Activated CD4-positive, alpha-beta T cell treated with anti-CD3 and anti-CD28 coated beads, Interleukin-2, amount 10 ng/mL, durations not matched to agents 24 days and 14 days (primary cell): Measurements from ENCODE around the gene MVP. TPM values are rescaled to one million over a fixed set of nuclear protein-coding genes. Genes with fewer than 3 reads are reported as not detected.
A peak's percentile ranks its signal among the peaks of the same experiment; 100 is the strongest.
"Not testable (repeated sequence)": the region's sequence is repeated elsewhere in the genome, so short reads cannot be mapped to it uniquely, and the experiment has no call there.

Source experiments
- DNase-seq: peaks from one replicate; pipeline ENCODE4 v3.0.0; 2022
- H3K27ac Mint-ChIP-seq: one replicate; pipeline ENCODE4 v1.8.0; 2022; ENCODE audit warnings: mild to moderate bottlenecking, mixed read lengths
- H3K27me3 Mint-ChIP-seq: one replicate; pipeline ENCODE4 v1.8.0; 2022; ENCODE audit warnings: mixed read lengths
- H3K36me3 Mint-ChIP-seq: one replicate; pipeline ENCODE4 v1.8.0; 2022; ENCODE audit warnings: low read depth, mild to moderate bottlenecking, mixed read lengths
- H3K4me1 Mint-ChIP-seq: one replicate; pipeline ENCODE4 v1.8.0; 2021; ENCODE audit warnings: mixed read lengths
- H3K4me3 Mint-ChIP-seq: one replicate; pipeline ENCODE4 v1.8.0; 2022; ENCODE audit warnings: mild to moderate bottlenecking, moderate library complexity, mixed read lengths
- H3K9me3 Mint-ChIP-seq: one replicate; pipeline ENCODE4 v1.8.0; 2021; ENCODE audit warnings: mixed read lengths
- intact Hi-C: fragments of 100-400 bp; cut with micrococcal nuclease; formaldehyde crosslinking; loops from one replicate; pipeline ENCODE4 v1.15.1; 2023
- total RNA-seq: library from RNA; stranded (reverse); gene quantifications from 2 replicates; pipeline ENCODE4 v1.2.3, GENCODE V29; 2022

The MVP gene
- total RNA-seq, 1 donor from 2014 or later, result 122 TPM

GRCh38 chr16:29831490-29831889 is 11.2 kb downstream of the MVP start:
- Mint-ChIP-seq H3K9me3 (no peaks in the 10 kb centered on the region), H3K27me3 (no peaks in the 10 kb centered on the region), H3K4me1 (peaks cover 21% of the 10 kb centered on the region), H3K27ac (no peak overlapping the region), H3K4me3 (no peak overlapping the region), H3K36me3 (peaks cover 49% of the 10 kb centered on the region)
- no peak for DNase-seq
- intact Hi-C loops, result no loop called here

GRCh38 chr16:29833219-29833618 is 13.0 kb downstream of the MVP start:
- H3K4me1 Mint-ChIP-seq, DNase-seq, H3K27ac Mint-ChIP-seq, intact Hi-C loops, H3K4me3 Mint-ChIP-seq, H3K27me3 Mint-ChIP-seq, H3K9me3 Mint-ChIP-seq: not testable (repeated sequence)
- H3K36me3 Mint-ChIP-seq, result peaks cover 55% of the 10 kb centered on the region

- DNase-seq, result no peak
Observed at GRCh38 chr16:29834079-29834478, 13.8 kb downstream of the MVP start.

GRCh38 chr16:29835926-29836325 is 15.7 kb downstream of the MVP start:
- H3K9me3 Mint-ChIP-seq, result no peaks in the 10 kb centered on the region
- H3K36me3 Mint-ChIP-seq, result peaks cover 64% of the 10 kb centered on the region
- DNase-seq, result no peak
- H3K27ac Mint-ChIP-seq, result peak overlapping the region; percentile 63
- intact Hi-C loops, result no loop called here
- no peaks in the 10 kb centered on the region for H3K27me3 Mint-ChIP-seq
- peaks cover 6% of the 10 kb centered on the region for H3K4me1 Mint-ChIP-seq
- no peak overlapping the region for H3K4me3 Mint-ChIP-seq

More at GRCh38 chr16:29834079-29834478, 13.8 kb downstream of the MVP start:
- Mint-ChIP-seq H3K27ac (peak overlapping the region; percentile 9), H3K9me3 (no peaks in the 10 kb centered on the region), H3K27me3 (no peaks in the 10 kb centered on the region), H3K36me3 (peaks cover 59% of the 10 kb centered on the region), H3K4me3 (no peak overlapping the region), H3K4me1 (peaks cover 9% of the 10 kb centered on the region)
- intact Hi-C loops, result no loop called here

- no peak overlapping the region for H3K4me3 Mint-ChIP-seq
- H3K27me3 Mint-ChIP-seq, result no peaks in the 10 kb centered on the region
- no peak overlapping the region for H3K27ac Mint-ChIP-seq
- H3K4me1 Mint-ChIP-seq, result peaks cover 6% of the 10 kb centered on the region
- H3K9me3 Mint-ChIP-seq, result no peaks in the 10 kb centered on the region
- intact Hi-C loops, result no loop called here
- peaks cover 66% of the 10 kb centered on the region for H3K36me3 Mint-ChIP-seq
- DNase-seq, result no peak
Observed at GRCh38 chr16:29836623-29837022, 16.4 kb downstream of the MVP start.

GRCh38 chr16:29837841-29838240 is 17.6 kb downstream of the MVP start:
- no peaks in the 10 kb centered on the region for H3K27me3 Mint-ChIP-seq
- intact Hi-C loops, result no loop called here
- no peak overlapping the region for H3K27ac Mint-ChIP-seq
- H3K4me1 Mint-ChIP-seq, result peaks cover 3% of the 10 kb centered on the region
- no peak overlapping the region for H3K4me3 Mint-ChIP-seq
- no peak for DNase-seq
- no peaks in the 10 kb centered on the region for H3K9me3 Mint-ChIP-seq
- H3K36me3 Mint-ChIP-seq, result peaks cover 62% of the 10 kb centered on the region

GRCh38 chr16:29839822-29840221 is 19.6 kb downstream of the MVP start:
- no peaks in the 10 kb centered on the region for H3K9me3 Mint-ChIP-seq
- peaks cover 55% of the 10 kb centered on the region for H3K36me3 Mint-ChIP-seq
- no peak overlapping the region for H3K4me3 Mint-ChIP-seq
- DNase-seq, result no peak
- H3K27ac Mint-ChIP-seq, result peak overlapping the region; percentile 18
- intact Hi-C loops, result no loop called here
- H3K27me3 Mint-ChIP-seq, result no peaks in the 10 kb centered on the region
- H3K4me1 Mint-ChIP-seq, result no peaks in the 10 kb centered on the region

- DNase-seq, result no peak
- Mint-ChIP-seq H3K4me1 (no peaks in the 10 kb centered on the region), H3K27ac (peak overlapping the region; percentile 18), H3K36me3 (peaks cover 52% of the 10 kb centered on the region), H3K9me3 (no peaks in the 10 kb centered on the region), H3K4me3 (no peak overlapping the region), H3K27me3 (no peaks in the 10 kb centered on the region)
- intact Hi-C loops, result no loop called here
Observed at GRCh38 chr16:29840240-29840639, 20.0 kb downstream of the MVP start.

- H3K36me3 Mint-ChIP-seq, result peaks cover 51% of the 10 kb centered on the region
- H3K27ac Mint-ChIP-seq, result no peak overlapping the region
Observed at GRCh38 chr16:29841631-29842030, 21.4 kb downstream of the MVP start.

GRCh38 chr16:29842732-29843346 is 22.6 kb downstream of the MVP start:
- no peaks in the 10 kb centered on the region for H3K27me3 Mint-ChIP-seq
- H3K36me3 Mint-ChIP-seq, result peaks cover 50% of the 10 kb centered on the region
- H3K4me3 Mint-ChIP-seq, result no peak overlapping the region
- DNase-seq, result no peak
- H3K9me3 Mint-ChIP-seq, result no peaks in the 10 kb centered on the region
- H3K27ac Mint-ChIP-seq, result peak overlapping the region; percentile 9
- H3K4me1 Mint-ChIP-seq, result no peaks in the 10 kb centered on the region
- intact Hi-C loops, result no loop called here

More at GRCh38 chr16:29841631-29842030, 21.4 kb downstream of the MVP start:
- Mint-ChIP-seq H3K4me3 (no peak overlapping the region), H3K27me3 (no peaks in the 10 kb centered on the region), H3K9me3 (no peaks in the 10 kb centered on the region), H3K4me1 (no peaks in the 10 kb centered on the region)
- intact Hi-C loops, result no loop called here
- no peak for DNase-seq

- H3K4me3 Mint-ChIP-seq, result no peak overlapping the region
- no peaks in the 10 kb centered on the region for H3K27me3 Mint-ChIP-seq
- peaks cover 2% of the 10 kb centered on the region for H3K4me1 Mint-ChIP-seq
- peaks cover 53% of the 10 kb centered on the region for H3K36me3 Mint-ChIP-seq
- H3K9me3 Mint-ChIP-seq, result no peaks in the 10 kb centered on the region
- no peak overlapping the region for H3K27ac Mint-ChIP-seq
- intact Hi-C loops, result no loop called here
- DNase-seq, result no peak
Observed at GRCh38 chr16:29843931-29844330, 23.7 kb downstream of the MVP start.

- intact Hi-C loops, result no loop called here
- Mint-ChIP-seq H3K27ac (no peak overlapping the region), H3K36me3 (peaks cover 45% of the 10 kb centered on the region), H3K9me3 (no peaks in the 10 kb centered on the region), H3K27me3 (no peaks in the 10 kb centered on the region), H3K4me3 (no peak overlapping the region), H3K4me1 (peaks cover 2% of the 10 kb centered on the region)
- DNase-seq, result no peak
Observed at GRCh38 chr16:29844575-29845331, 24.5 kb downstream of the MVP start.

- intact Hi-C loops, result no loop called here
- Mint-ChIP-seq H3K4me1 (peaks cover 2% of the 10 kb centered on the region), H3K4me3 (no peak overlapping the region), H3K27ac (no peak overlapping the region), H3K27me3 (no peaks in the 10 kb centered on the region), H3K36me3 (peaks cover 45% of the 10 kb centered on the region), H3K9me3 (no peaks in the 10 kb centered on the region)
- no peak for DNase-seq
Observed at GRCh38 chr16:29845656-29846055, 25.4 kb downstream of the MVP start.

- Mint-ChIP-seq H3K9me3 (no peaks in the 10 kb centered on the region), H3K4me3 (no peak overlapping the region), H3K27me3 (no peaks in the 10 kb centered on the region), H3K36me3 (peaks cover 39% of the 10 kb centered on the region), H3K4me1 (peaks cover 2% of the 10 kb centered on the region), H3K27ac (no peak overlapping the region)
- peak; percentile 95 for DNase-seq
- intact Hi-C loops, result loop anchor here (1.0 to 2.0 kb wide), 4 partner anchors 31 to 156 kb away; partner anchors contain the start of gene MAZ
Observed at GRCh38 chr16:29848420-29849297, 28.4 kb downstream of the MVP start.
